GM23338 (cell line): Measurements from ENCODE around the gene HDAC1. TPM values are rescaled to one million over a fixed set of nuclear protein-coding genes. Genes with fewer than 3 reads are reported as not detected.

Source experiments
- CREB1 ChIP-seq: fragments of 250-450 bp; sonication (Bioruptor Pico); IDR thresholded peaks from 2 replicates; pipeline ENCODE4 v1.5.0; 2020; ENCODE audit warnings: low read depth, mild to moderate bottlenecking, moderate library complexity
- JUNB ChIP-seq: IDR thresholded peaks from one replicate; pipeline ENCODE4 v1.6.1; 2016; ENCODE audit warnings: antibody characterized with exemption; ENCODE audit not compliant: unreplicated experiment
- REST ChIP-seq: IDR thresholded peaks from one replicate; pipeline ENCODE4 v1.6.1; 2018; ENCODE audit warnings: antibody characterized with exemption; ENCODE audit not compliant: unreplicated experiment
- STAT1 ChIP-seq: IDR thresholded peaks from one replicate; pipeline ENCODE4 v1.6.1; 2016; ENCODE audit warnings: antibody characterized with exemption; ENCODE audit not compliant: unreplicated experiment
- ZNF114 ChIP-seq: fragments of 250-450 bp; sonication (Bioruptor Pico); IDR thresholded peaks from 2 replicates; pipeline ENCODE4 v1.5.0; 2020; ENCODE audit warnings: mild to moderate bottlenecking, moderate library complexity
- ZNF331 ChIP-seq: fragments of 250-450 bp; sonication (Bioruptor Pico); IDR thresholded peaks from 2 replicates; pipeline ENCODE4 v1.5.0; 2020; ENCODE audit warnings: low read depth, mild to moderate bottlenecking, moderate library complexity
- ZNF462 ChIP-seq: fragments of 250-450 bp; sonication (Bioruptor Pico); IDR thresholded peaks from 2 replicates; pipeline ENCODE4 v1.5.0; 2020; ENCODE audit warnings: mild to moderate bottlenecking, moderate library complexity
- polyA plus RNA-seq: library from polyadenylated mRNA; unstranded; fragments of >200 nt; fragmentation: Nextera tagmentation; extraction: Ambion mirVana; gene quantifications from 2 replicates; pipeline ENCODE4 v1.2.1, GENCODE V29; 2016
- total RNA-seq: library from RNA; depleted of rRNA; stranded (reverse); fragments of >200 nt; shearing (Covaris generic); gene quantifications from 2 replicates; pipeline ENCODE4 v1.2.3, GENCODE V29; 2014

Gene HDAC1
- total and polyA plus RNA-seq, 2 experiments from 2014 or later = 82.6 to 104 TPM

- TF ChIP-seq ZNF462 (CRISPR knock-in tag) (no peak), CREB1 (no peak), ZNF331 (CRISPR knock-in tag) (no peak), ZNF114 (no peak), STAT1 (no peak), JUNB (no peak), REST (no peak)
These were observed 46.2 kb downstream of the HDAC1 start (continued) for GRCh38 chr1:32337855-32338636.
